ENCODE results near the gene RAB11FIP5.
A peak's percentile ranks its signal among the peaks of the same experiment; 100 is the strongest.

Gene RAB11FIP5

DNA sequence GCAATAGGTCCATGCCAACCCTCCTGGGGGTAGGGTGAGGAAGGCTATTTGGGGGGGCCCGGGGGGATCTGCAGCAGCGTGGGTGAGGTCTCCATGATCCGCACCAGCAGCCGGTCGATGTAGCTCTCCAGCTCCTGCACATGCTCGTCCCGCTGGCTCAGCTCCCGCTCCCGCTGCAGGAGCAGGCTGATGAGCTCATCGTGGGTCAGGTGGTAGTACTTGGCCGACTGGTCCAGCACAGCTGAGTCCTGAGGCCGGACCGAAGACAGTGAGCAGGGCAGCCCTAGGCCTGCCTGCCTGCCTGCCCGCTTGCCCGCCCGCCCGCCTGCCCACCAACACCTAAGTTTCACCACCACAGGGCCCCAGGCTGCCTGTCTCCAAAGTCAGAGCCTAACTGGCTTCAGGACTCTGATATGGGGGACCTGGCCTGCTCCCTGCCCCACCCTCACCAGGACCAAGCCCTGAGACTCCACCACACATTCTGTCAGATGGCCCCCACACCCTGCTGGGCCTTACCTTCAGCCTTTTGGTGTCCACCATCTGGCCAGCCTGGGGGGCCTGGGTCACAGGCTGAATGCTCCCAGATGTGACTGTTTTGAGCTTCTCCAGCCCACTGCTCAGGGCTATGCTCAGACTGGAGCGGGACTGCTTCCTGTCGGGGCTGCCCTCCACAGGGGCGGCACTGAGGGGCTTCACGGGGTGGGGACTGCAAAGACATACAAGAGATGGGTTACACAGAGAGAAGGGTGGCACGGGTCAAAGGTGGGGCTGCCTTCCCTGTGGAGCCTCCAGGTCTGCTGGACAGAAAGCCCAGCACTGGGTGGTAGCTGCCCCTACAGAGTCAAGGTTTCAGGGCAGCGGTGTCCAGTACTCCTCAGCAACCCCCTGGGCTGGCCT is 37.0 kb downstream of the RAB11FIP5 start:
- Mint-ChIP-seq H3K4me1 (peaks cover 64% of the 10 kb centered on the region), H3K4me3 (no peak overlapping the region), H3K36me3 (ENCODE audit: low read depth) (no peaks in the 10 kb centered on the region), H3K27me3 (ENCODE audit: low read depth, poor library complexity) (peaks cover 23% of the 10 kb centered on the region), H3K27ac (no peak overlapping the region), H3K9me3 (no peaks in the 10 kb centered on the region)
- TF ChIP-seq, protein P1, sequence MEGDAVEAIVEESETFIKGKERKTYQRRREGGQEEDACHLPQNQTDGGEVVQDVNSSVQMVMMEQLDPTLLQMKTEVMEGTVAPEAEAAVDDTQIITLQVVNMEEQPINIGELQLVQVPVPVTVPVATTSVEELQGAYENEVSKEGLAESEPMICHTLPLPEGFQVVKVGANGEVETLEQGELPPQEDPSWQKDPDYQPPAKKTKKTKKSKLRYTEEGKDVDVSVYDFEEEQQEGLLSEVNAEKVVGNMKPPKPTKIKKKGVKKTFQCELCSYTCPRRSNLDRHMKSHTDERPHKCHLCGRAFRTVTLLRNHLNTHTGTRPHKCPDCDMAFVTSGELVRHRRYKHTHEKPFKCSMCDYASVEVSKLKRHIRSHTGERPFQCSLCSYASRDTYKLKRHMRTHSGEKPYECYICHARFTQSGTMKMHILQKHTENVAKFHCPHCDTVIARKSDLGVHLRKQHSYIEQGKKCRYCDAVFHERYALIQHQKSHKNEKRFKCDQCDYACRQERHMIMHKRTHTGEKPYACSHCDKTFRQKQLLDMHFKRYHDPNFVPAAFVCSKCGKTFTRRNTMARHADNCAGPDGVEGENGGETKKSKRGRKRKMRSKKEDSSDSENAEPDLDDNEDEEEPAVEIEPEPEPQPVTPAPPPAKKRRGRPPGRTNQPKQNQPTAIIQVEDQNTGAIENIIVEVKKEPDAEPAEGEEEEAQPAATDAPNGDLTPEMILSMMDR (IDR thresholded peaks at IDR 0.05) = no peak
- no peak for DNase-seq

DNA sequence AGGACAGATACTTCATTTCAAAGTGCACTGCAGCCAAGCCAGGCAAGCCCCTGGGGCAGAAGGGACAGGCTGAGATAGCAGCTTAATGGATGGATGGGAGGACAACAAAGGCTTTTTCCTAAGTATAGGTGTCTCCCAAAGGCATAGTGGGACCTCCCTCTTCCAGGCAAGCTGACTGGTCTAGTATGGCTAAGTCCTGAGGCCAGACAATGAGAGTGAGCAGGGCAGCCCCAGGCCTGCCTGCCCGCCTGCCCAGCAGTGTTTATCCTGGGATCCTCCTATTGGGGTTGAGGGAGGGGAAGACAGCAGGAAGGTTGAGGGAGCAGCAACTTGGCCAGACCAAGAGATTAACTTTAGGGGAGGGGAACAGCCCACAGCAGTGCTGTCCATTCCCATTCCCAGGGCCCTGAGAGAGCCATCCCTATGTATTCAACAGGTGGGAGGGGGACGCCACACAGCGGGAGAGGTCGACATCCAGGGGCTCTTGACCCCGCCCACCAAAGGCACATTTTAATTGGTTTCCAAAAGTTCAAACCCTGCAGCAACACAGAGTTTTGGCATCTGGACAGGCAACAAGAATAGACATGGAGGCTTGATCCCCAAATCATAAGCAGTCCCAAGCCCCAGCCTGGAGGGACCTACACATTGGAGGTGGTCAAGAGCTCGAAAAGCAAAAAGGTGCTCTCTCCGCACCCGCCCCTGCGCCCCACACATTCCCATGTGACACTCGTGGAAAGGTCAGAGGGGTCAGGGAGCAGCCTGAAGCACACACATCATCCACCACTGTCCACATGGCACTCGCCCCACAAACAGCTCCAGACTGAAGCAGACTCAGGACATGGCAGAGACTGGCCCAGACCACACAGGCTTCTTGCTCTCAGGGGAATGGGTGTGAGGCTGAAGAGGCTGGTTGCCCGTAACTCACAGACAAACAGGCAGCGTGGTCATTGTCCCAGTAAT is 38.4 kb downstream of the RAB11FIP5 start:
- Mint-ChIP-seq H3K9me3 (no peaks in the 10 kb centered on the region), H3K36me3 (ENCODE audit: low read depth) (no peaks in the 10 kb centered on the region), H3K27me3 (ENCODE audit: low read depth, poor library complexity) (peaks cover 28% of the 10 kb centered on the region), H3K4me1 (peaks cover 69% of the 10 kb centered on the region), H3K27ac (peak overlapping the region; percentile 36), H3K4me3 (no peak overlapping the region)
- TF ChIP-seq, protein P1 (IDR thresholded peaks at IDR 0.05) = no peak
- DNase-seq = no peak

DNA sequence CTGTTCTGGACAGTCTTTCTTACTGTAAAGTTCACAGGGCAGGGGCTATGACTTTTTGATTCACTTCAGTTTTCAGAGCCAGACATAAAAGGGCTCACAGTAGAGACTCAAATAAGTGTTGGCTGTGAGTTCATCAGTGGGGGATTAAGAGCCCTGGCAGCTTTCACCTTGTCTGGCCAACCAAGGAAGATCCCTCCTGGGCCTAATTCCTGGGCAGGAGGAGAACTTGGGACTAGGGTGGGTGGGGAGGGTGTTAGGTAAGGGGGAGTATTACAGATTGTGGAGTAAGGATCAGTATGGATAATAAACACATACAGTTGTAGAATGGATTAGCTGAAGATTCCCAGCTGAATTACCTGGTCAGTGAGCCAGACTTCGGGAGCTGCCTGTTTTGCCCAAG is 40.3 kb downstream of the RAB11FIP5 start:
- H3K27ac Mint-ChIP-seq = no peak overlapping the region
- no peaks in the 10 kb centered on the region for H3K36me3 Mint-ChIP-seq (ENCODE audit: low read depth)
- peaks cover 24% of the 10 kb centered on the region for H3K27me3 Mint-ChIP-seq (ENCODE audit: low read depth, poor library complexity)
- no peaks in the 10 kb centered on the region for H3K9me3 Mint-ChIP-seq
- no peak for DNase-seq
- H3K4me1 Mint-ChIP-seq = peaks cover 63% of the 10 kb centered on the region
- TF ChIP-seq, protein P1 (IDR thresholded peaks at IDR 0.05) = no peak
- H3K4me3 Mint-ChIP-seq = peak overlapping the region; percentile 88

DNA sequence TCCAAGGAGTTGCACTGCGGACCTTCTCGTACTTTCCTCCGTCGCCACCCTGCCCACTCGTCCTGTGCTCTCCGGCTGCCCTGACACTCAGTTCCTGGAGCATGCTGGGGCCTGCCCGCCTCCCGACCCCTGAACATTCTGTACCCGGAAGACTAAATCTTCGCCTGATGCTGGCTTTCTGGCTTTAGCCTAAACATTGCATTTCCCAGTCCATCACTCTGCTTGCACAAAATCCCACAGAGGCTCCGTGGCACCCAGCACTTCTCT is 40.7 kb downstream of the RAB11FIP5 start:
- H3K4me3 Mint-ChIP-seq = peak overlapping the region; percentile 88
- peaks cover 60% of the 10 kb centered on the region for H3K4me1 Mint-ChIP-seq
- H3K36me3 Mint-ChIP-seq (ENCODE audit: low read depth) = no peaks in the 10 kb centered on the region
- no peak overlapping the region for H3K27ac Mint-ChIP-seq
- no peaks in the 10 kb centered on the region for H3K9me3 Mint-ChIP-seq
- peaks cover 22% of the 10 kb centered on the region for H3K27me3 Mint-ChIP-seq (ENCODE audit: low read depth, poor library complexity)
- DNase-seq = no peak
- TF ChIP-seq, protein P1 (IDR thresholded peaks at IDR 0.05) = no peak

DNA sequence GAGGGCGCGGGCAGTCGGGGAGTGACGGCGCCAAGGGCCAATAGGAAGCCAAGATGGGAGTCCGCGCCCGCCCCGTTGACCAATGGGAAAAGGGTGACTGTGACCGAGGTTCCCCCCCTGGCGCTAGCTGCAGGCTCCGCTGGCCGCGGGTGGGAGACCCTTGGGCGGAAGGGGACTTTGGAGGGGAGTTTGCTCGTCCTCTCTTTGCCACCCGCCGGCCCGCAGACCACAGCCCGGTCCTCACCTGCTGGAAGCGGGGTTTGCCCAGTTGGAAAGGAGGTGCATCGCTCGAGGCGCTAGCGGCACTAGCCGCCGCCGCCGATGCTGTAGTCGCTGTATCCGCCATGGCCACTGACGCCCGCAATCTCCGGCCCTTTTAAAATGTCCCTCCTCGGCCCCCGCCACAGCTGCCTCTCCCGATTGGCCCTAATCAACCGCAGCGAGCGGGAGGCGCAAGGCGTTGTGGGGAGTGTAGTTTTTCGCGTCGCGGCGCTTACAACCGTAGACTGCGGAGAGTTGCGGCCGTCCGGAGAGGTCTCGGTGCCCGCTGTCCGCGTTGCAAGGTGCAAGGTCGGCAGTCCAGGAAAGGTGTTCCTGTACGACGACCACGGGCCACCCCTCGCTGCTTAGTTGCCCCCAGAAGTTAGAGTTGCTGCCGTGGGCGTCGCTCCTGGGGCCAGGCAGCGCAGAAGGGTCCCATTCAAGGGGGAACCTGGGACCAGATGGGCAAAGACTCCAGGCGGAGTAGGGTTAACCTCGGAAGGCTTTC is 41.2 kb downstream of the RAB11FIP5 start, which contains the start of gene SFXN5:
SFXN5 (minus strand) TSS at position 353 of the 769 bp plus-strand sequence; CDS start at position 346, 7 bp downstream.
- Mint-ChIP-seq H3K36me3 (ENCODE audit: low read depth) (no peaks in the 10 kb centered on the region), H3K27ac (peak within 1 kb of the TSS; percentile 93), H3K4me1 (peaks cover 54% of the 10 kb centered on the region), H3K4me3 (peak within 1 kb of the TSS; percentile 88), H3K27me3 (ENCODE audit: low read depth, poor library complexity) (peaks cover 19% of the 10 kb centered on the region), H3K9me3 (no peaks in the 10 kb centered on the region)
- DNase-seq = peak; percentile 100
- TF ChIP-seq, protein P1 (IDR thresholded peaks at IDR 0.05) = no peak
